Measurements from ENCODE around the gene DDX56. TPM values are rescaled to one million over a fixed set of nuclear protein-coding genes. Genes with fewer than 3 reads are reported as not detected.
A peak's percentile ranks its signal among the peaks of the same experiment; 100 is the strongest.

DDX56 gene
- total RNA-seq, 6 experiments from 2014 or later, result 31.8 to 42.2 (median 36.5) TPM

- peaks cover 2 to 8% (median 5%) of the 10 kb centered on the region in 4 donors for H3K4me1 ChIP-seq
- no peak for ATAC-seq
- no peak for DNase-seq
- intact Hi-C loops (cut with DNase I), result no loop called here
- no peaks in the 10 kb centered on the region for H3K9me3 ChIP-seq
- H3K36me3 ChIP-seq, result peaks cover 16 to 54% (median 37%) of the 10 kb centered on the region in 4 donors
- TF ChIP-seq CTCF (IDR thresholded peaks at IDR 0.05), result no peak
- no peak for TF ChIP-seq POLR2A (IDR thresholded peaks at IDR 0.05)
- H3K27ac ChIP-seq, result no peak overlapping the region
- no peaks in the 10 kb centered on the region for H3K27me3 ChIP-seq
- peak overlapping the region; percentile 81 to 98 (median 93) for H3K4me3 ChIP-seq
- WGBS (ENCODE audit: insufficient coverage, low coverage, low lambda C conversion rate, missing lambda C conversion rate), result 54% methylated on average over 2 of the region's 5 CpGs
Measured at GRCh38 chr7:44572771-44573170, 937 bp downstream of the DDX56 start.

- H3K4me3 ChIP-seq, result no peak overlapping the region
- H3K36me3 ChIP-seq, result peaks cover 20 to 76% (median 44%) of the 10 kb centered on the region in 4 donors
- intact Hi-C loops (cut with DNase I), result loop anchor here (10.0 kb wide), 2 partner anchors 75 to 85 kb away; partner anchors contain the start of gene NUDCD3 (in 1 of the 2)
- no peak for ATAC-seq
- TF ChIP-seq POLR2A (IDR thresholded peaks at IDR 0.05), result no peak
- TF ChIP-seq CTCF (IDR thresholded peaks at IDR 0.05), result no peak
- no peaks in the 10 kb centered on the region for H3K9me3 ChIP-seq
- no peaks in the 10 kb centered on the region for H3K27me3 ChIP-seq
- WGBS (ENCODE audit: insufficient coverage, low coverage, low lambda C conversion rate, missing lambda C conversion rate), result no CpG with 5 or more reads among the region's 9 CpGs
- no peak for DNase-seq
- peaks cover 2 to 15% (median 5%) of the 10 kb centered on the region in 4 donors for H3K4me1 ChIP-seq
- no peak overlapping the region for H3K27ac ChIP-seq
Measured at GRCh38 chr7:44569959-44570358, 3.7 kb downstream of the DDX56 start.

- Histone ChIP-seq H3K36me3 (peaks cover 20 to 84% (median 44%) of the 10 kb centered on the region in 4 donors), H3K27me3 (no peaks in the 10 kb centered on the region), H3K4me1 (peaks cover 2 to 15% (median 6%) of the 10 kb centered on the region in 4 donors), H3K27ac (no peak overlapping the region), H3K9me3 (no peaks in the 10 kb centered on the region), H3K4me3 (no peak overlapping the region)
- WGBS (ENCODE audit: insufficient coverage, low coverage, low lambda C conversion rate, missing lambda C conversion rate), result 74% methylated on average over 8 of the region's 17 CpGs
- DNase-seq, result no peak
- no peak for ATAC-seq
- intact Hi-C loops (cut with DNase I), result loop anchor here (10.0 kb wide), 2 partner anchors 74 to 84 kb away; partner anchors contain the start of gene NUDCD3 (in 1 of the 2)
- TF ChIP-seq CTCF (IDR thresholded peaks at IDR 0.05) (no peak), POLR2A (IDR thresholded peaks at IDR 0.05) (no peak)
Measured at GRCh38 chr7:44568771-44569560, 4.7 kb downstream of the DDX56 start.

GRCh38 chr7:44567884-44568283 is 5.8 kb downstream of the DDX56 start:
- Histone ChIP-seq H3K4me1 (peaks cover 2 to 20% (median 7%) of the 10 kb centered on the region in 4 donors), H3K36me3 (peaks cover 20 to 84% (median 44%) of the 10 kb centered on the region in 4 donors), H3K4me3 (no peak overlapping the region), H3K27ac (no peak overlapping the region), H3K27me3 (no peaks in the 10 kb centered on the region), H3K9me3 (no peaks in the 10 kb centered on the region)
- DNase-seq, result no peak
- no peak for ATAC-seq
- WGBS (ENCODE audit: insufficient coverage, low coverage, low lambda C conversion rate, missing lambda C conversion rate), result 71% methylated on average over 1 of the region's 6 CpGs
- TF ChIP-seq CTCF (IDR thresholded peaks at IDR 0.05) (no peak), POLR2A (IDR thresholded peaks at IDR 0.05) (no peak)
- intact Hi-C loops (cut with DNase I), result loop anchor here (10.0 kb wide), 2 partner anchors 73 to 83 kb away; partner anchors contain the start of gene NUDCD3 (in 1 of the 2)
